Loucy (cell line): ENCODE data around the gene DEGS1.

Experiments
- EZH2phosphoT487 ChIP-seq: fragments of 200-600 bp; IDR thresholded peaks from 2 replicates; pipeline ENCODE4 v1.6.1; 2018; ENCODE audit warnings: antibody characterized with exemption, mild to moderate bottlenecking, moderate library complexity, borderline replicate concordance
- TF ChIP-seq, protein P1 (sequence below): fragments of 200-600 bp; sonication (generic); conservative IDR thresholded peaks from 2 replicates; pipeline ENCODE4 v1.5.1; 2014; ENCODE audit warnings: mild to moderate bottlenecking, antibody characterized with exemption, low read length

DNA sequence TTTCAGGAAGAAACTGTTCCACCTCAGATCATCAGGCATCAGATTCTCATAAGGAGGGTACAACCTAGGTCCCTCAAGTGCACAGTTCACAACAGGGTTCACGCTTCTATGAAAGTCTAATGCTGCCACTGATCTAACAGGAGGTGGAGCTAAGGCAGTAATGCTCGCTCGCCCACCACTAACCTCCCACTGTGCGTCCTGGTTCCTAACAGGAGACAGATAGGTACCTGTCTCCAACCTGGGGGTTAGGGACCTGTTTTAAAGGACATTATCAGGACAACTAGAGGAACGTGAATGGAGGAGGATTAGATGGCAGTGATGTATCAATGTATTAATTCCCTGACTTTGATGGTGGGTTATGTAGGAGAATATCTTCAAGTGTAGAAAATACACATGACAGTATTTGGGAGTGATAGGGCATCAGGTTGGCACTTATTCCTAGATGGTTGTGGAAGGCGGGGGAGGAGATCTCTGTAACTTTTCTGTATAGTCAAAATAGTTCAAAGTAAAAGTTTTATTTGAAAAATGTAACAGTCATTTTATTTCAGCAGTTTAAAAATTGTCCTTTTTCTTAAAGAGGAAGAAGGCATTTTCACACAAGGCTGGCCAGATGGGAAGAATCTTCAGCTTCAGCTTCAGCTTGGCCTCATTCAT lies 43.9 kb downstream of the DEGS1 start:
- TF ChIP-seq, protein P1, sequence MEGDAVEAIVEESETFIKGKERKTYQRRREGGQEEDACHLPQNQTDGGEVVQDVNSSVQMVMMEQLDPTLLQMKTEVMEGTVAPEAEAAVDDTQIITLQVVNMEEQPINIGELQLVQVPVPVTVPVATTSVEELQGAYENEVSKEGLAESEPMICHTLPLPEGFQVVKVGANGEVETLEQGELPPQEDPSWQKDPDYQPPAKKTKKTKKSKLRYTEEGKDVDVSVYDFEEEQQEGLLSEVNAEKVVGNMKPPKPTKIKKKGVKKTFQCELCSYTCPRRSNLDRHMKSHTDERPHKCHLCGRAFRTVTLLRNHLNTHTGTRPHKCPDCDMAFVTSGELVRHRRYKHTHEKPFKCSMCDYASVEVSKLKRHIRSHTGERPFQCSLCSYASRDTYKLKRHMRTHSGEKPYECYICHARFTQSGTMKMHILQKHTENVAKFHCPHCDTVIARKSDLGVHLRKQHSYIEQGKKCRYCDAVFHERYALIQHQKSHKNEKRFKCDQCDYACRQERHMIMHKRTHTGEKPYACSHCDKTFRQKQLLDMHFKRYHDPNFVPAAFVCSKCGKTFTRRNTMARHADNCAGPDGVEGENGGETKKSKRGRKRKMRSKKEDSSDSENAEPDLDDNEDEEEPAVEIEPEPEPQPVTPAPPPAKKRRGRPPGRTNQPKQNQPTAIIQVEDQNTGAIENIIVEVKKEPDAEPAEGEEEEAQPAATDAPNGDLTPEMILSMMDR = no peak
- TF ChIP-seq EZH2phosphoT487 = no peak
